HG03060 (cell line): ENCODE measurements around the gene MACIR.
"Not testable (repeated sequence)": the region's sequence is repeated elsewhere in the genome, so short reads cannot be mapped to it uniquely, and the experiment has no call there.

Experiments
- ATAC-seq: cut with Tn5 transposase; IDR thresholded peaks from one replicate; pipeline ENCODE4 v1.9.1; 2021; ENCODE audit warnings: low read depth, moderate number of reproducible peaks; ENCODE audit not compliant: unreplicated experiment

Gene MACIR

GRCh38 chr5:103258368-103258956 is at the start of gene MACIR:
Gene MACIR (plus strand): TSS chr5:103258763. CDS start chr5:103275920, 17,157 bp downstream.
- peak; percentile 38 for ATAC-seq

- no peak for ATAC-seq
Observed at GRCh38 chr5:103209065-103209464, 49.5 kb upstream of the MACIR start.

- ATAC-seq, result no peak
Observed at GRCh38 chr5:103210952-103211351, 47.6 kb upstream of the MACIR start.

- no peak for ATAC-seq
Observed at GRCh38 chr5:103211576-103212561, 46.7 kb upstream of the MACIR start.

GRCh38 chr5:103216137-103216536 is 42.4 kb upstream of the MACIR start:
- no peak for ATAC-seq

GRCh38 chr5:103216697-103217096 is 41.9 kb upstream of the MACIR start:
- ATAC-seq, result no peak

GRCh38 chr5:103217101-103217500 is 41.5 kb upstream of the MACIR start:
- no peak for ATAC-seq

GRCh38 chr5:103218164-103218563 is 40.4 kb upstream of the MACIR start:
- no peak for ATAC-seq

GRCh38 chr5:103219074-103219473 is 39.5 kb upstream of the MACIR start:
- ATAC-seq, result not testable (repeated sequence)

GRCh38 chr5:103223031-103223955 is 35.3 kb upstream of the MACIR start:
- no peak for ATAC-seq

- peak; percentile 87 for ATAC-seq
Observed at GRCh38 chr5:103224118-103224893, 34.3 kb upstream of the MACIR start.

- ATAC-seq, result no peak
Observed at GRCh38 chr5:103224894-103225246, 33.7 kb upstream of the MACIR start.

- ATAC-seq, result no peak
Observed at GRCh38 chr5:103228061-103228460, 30.5 kb upstream of the MACIR start.

GRCh38 chr5:103228588-103228987 is 30.0 kb upstream of the MACIR start:
- ATAC-seq, result no peak

- peak; percentile 60 for ATAC-seq
Observed at GRCh38 chr5:103232393-103232999, 26.1 kb upstream of the MACIR start.

- no peak for ATAC-seq
Observed at GRCh38 chr5:103234239-103234975, 24.2 kb upstream of the MACIR start.

GRCh38 chr5:103235891-103236290 is 22.7 kb upstream of the MACIR start:
- ATAC-seq, result no peak

GRCh38 chr5:103237778-103238177 is 20.8 kb upstream of the MACIR start:
- no peak for ATAC-seq

GRCh38 chr5:103243665-103244064 is 14.9 kb upstream of the MACIR start:
- ATAC-seq, result no peak
